ENCODE measurements around the gene GARIN5B. TPM values are rescaled to one million over a fixed set of nuclear protein-coding genes. Genes with fewer than 3 reads are reported as not detected.

GARIN5B gene
- total and polyA plus RNA-seq, 2 donors (not counting 1 experiment from before 2014, with no cell fraction given): not detected

DNA sequence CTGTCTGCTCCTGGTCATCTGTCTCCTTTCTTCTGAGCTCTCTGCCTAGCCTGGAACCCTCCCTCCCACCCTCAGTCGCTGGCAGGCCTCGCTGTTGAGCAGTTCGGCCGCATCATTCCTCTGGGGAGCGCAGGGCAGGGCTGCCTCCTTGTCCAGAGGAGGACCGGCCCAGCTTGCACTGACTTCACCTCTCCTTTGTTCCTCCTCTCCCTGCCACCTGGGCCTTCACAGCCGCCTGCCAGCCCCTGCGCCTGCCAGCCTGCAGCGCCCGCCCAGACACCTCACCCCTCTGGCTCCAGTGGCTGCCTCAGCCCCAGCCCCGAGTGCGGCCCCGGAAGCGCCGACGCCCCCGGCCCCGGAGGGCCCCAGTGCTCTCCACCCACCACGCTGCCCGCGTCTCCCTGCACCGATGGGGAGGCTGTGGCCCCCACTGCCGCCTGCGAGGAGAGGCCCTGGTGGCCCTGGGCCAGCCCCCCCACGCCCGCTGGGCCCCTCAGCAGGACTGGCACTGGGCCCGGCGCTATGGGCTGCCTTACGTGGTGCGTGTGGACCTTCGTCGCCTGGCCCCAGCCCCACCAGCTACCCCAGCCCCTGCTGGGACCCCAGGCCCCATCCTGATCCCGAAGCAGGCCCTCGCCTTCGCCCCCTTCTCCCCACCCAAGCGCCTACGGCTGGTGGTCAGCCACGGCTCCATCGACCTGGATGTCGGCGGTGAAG is 16.2 kb downstream of the GARIN5B start:
- Mint-ChIP-seq H3K9me3 (ENCODE audit: insufficient read depth) (no peaks in the 10 kb centered on the region), H3K4me1 (peaks cover 2% of the 10 kb centered on the region), H3K27me3 (peaks cover 15% of the 10 kb centered on the region), H3K27ac (no peak overlapping the region), H3K4me3 (no peak overlapping the region)
- H3K4me2 ChIP-seq (replicated peaks; ENCODE audit: low read depth, low read length, poor library complexity, severe bottlenecking): no peak overlapping the region
- H3K36me3 ChIP-seq (replicated peaks in 1 of 2; ENCODE audit: control extremely low read depth in 1 of 2, control insufficient read depth in 1 of 2, extremely low read depth in 1 of 2, insufficient read depth in 2 of 2, low read length in 1 of 2): peaks cover 0 to 10% of the 10 kb centered on the region in 2 experiments
- 94% methylated on average over 36 of the region's 41 CpGs for WGBS (ENCODE audit: insufficient coverage)
- H4K20me1 ChIP-seq (ENCODE audit: control insufficient read depth, insufficient read depth, low read length, poor library complexity, severe bottlenecking): no peaks in the 10 kb centered on the region
- H3K9me3 ChIP-seq (ENCODE audit: control extremely low read depth in 1 of 3, control insufficient read depth in 2 of 3, insufficient read depth in 1 of 3, low read length in 2 of 3): no peaks in the 10 kb centered on the region
- DNase-seq (no peak), ATAC-seq (ENCODE audit: low read depth) (no peak)
- peaks cover 0 to 3% of the 10 kb centered on the region in 2 donors for H3K4me1 ChIP-seq (ENCODE audit: control insufficient read depth in 2 of 2, insufficient read depth in 2 of 2, low read length in 2 of 2)
- CTCF ChIA-PET: no interaction called here
- H3K9ac ChIP-seq (ENCODE audit: low read length): no peak overlapping the region
- TF ChIP-seq, protein P1, sequence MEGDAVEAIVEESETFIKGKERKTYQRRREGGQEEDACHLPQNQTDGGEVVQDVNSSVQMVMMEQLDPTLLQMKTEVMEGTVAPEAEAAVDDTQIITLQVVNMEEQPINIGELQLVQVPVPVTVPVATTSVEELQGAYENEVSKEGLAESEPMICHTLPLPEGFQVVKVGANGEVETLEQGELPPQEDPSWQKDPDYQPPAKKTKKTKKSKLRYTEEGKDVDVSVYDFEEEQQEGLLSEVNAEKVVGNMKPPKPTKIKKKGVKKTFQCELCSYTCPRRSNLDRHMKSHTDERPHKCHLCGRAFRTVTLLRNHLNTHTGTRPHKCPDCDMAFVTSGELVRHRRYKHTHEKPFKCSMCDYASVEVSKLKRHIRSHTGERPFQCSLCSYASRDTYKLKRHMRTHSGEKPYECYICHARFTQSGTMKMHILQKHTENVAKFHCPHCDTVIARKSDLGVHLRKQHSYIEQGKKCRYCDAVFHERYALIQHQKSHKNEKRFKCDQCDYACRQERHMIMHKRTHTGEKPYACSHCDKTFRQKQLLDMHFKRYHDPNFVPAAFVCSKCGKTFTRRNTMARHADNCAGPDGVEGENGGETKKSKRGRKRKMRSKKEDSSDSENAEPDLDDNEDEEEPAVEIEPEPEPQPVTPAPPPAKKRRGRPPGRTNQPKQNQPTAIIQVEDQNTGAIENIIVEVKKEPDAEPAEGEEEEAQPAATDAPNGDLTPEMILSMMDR (IDR thresholded peaks at IDR 0.05): no peak
- no peak for TF ChIP-seq EZH2 (IDR thresholded peaks at IDR 0.05; ENCODE audit: borderline replicate concordance, insufficient read depth, low read depth, low read length, poor library complexity, severe bottlenecking)
- H2AFZ ChIP-seq (ENCODE audit: insufficient read depth, low read depth, low read length, poor library complexity, severe bottlenecking): no peak overlapping the region
- intact Hi-C loops (cut with micrococcal nuclease): no loop called here
- H3K27ac ChIP-seq (ENCODE audit: low read length in 2 of 2): no peak overlapping the region
- no peak overlapping the region for H3K4me3 ChIP-seq (ENCODE audit: control extremely low read depth in 1 of 5, extremely low read depth in 1 of 5, insufficient read depth in 1 of 5, low read depth in 2 of 5, low read length in 4 of 5)
- peaks cover under 1% of the 10 kb centered on the region for H3K79me2 ChIP-seq (ENCODE audit: control insufficient read depth, insufficient read depth, low read length)
- H3K27me3 ChIP-seq (replicated peaks in 1 of 4; ENCODE audit: control extremely low read depth in 1 of 4, control insufficient read depth in 3 of 4, insufficient read depth in 4 of 4, low read length in 3 of 4): peaks cover 0 to 15% (median 5%) of the 10 kb centered on the region in 4 experiments
- POLR2A ChIA-PET: no interaction called here

Measured in B cell (primary cell).